ENCODE measurements around the gene CFTR. TPM values are rescaled to one million over a fixed set of nuclear protein-coding genes. Genes with fewer than 3 reads are reported as not detected.

CFTR gene
- total and polyA plus RNA-seq, 3 donors from 2014 or later = 5.1 to 6.9 (median 5.1) TPM

DNA sequence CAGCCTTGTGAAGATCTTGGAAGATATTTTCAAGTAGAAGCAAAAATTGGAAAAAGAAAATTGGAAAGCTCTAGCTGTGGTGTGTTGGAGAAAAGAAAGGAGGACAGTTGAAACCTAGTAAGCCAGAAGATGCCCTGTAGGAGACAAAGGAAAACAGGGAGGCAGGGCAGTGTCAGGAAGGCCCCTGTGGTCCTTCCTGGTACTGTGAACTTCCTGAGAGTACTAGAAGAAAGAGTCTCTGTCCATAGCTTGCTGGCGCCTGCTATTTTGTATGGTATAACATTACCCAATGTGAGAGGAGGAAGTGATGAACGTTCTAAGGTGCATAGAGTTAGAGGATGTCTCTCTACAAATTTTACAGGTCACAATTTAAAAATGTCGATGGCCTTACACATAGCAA, 210.3 kb downstream of the CFTR start:
- DNase-seq = no peak
- Histone ChIP-seq H3K36me3 (ENCODE audit: low read depth, missing control alignments) (no peaks in the 10 kb centered on the region), H3K4me3 (no peak overlapping the region), H3K4me1 (no peaks in the 10 kb centered on the region), H3K27me3 (no peaks in the 10 kb centered on the region), H3K9me3 (no peaks in the 10 kb centered on the region), H3K27ac (no peak overlapping the region)
- 87% methylated on average over 3 of the region's 3 CpGs for WGBS, 2 donors
- no peak for TF ChIP-seq POLR2A (IDR thresholded peaks at IDR 0.05)
- TF ChIP-seq, protein P1, sequence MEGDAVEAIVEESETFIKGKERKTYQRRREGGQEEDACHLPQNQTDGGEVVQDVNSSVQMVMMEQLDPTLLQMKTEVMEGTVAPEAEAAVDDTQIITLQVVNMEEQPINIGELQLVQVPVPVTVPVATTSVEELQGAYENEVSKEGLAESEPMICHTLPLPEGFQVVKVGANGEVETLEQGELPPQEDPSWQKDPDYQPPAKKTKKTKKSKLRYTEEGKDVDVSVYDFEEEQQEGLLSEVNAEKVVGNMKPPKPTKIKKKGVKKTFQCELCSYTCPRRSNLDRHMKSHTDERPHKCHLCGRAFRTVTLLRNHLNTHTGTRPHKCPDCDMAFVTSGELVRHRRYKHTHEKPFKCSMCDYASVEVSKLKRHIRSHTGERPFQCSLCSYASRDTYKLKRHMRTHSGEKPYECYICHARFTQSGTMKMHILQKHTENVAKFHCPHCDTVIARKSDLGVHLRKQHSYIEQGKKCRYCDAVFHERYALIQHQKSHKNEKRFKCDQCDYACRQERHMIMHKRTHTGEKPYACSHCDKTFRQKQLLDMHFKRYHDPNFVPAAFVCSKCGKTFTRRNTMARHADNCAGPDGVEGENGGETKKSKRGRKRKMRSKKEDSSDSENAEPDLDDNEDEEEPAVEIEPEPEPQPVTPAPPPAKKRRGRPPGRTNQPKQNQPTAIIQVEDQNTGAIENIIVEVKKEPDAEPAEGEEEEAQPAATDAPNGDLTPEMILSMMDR (IDR thresholded peaks at IDR 0.05) = no peak
- intact Hi-C loops (cut with DNase I; ENCODE audit: low total_unique reads) = no loop called here

DNA sequence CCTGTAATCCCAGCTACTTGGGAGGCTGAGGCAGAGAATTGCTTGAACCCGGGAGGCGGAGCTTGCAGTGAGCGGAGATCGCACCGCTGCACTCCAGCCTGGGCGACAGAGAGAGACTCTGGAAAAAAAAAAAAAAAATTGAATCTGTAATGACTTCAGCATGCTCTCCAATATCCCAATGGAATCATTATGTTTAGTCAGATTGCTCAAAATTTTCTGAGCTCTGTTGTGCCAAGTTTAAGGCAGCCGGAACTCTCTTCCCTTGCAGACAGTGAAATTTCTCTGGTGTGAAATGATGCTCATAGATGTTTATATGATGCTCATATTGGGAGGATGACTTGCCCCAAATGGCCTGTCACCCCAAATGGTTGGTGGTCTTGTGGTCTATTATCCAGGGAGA, 212.5 kb downstream of the CFTR start:
- Histone ChIP-seq H3K4me1 (no peaks in the 10 kb centered on the region), H3K27me3 (no peaks in the 10 kb centered on the region), H3K9me3 (no peaks in the 10 kb centered on the region), H3K36me3 (ENCODE audit: low read depth, missing control alignments) (no peaks in the 10 kb centered on the region), H3K4me3 (no peak overlapping the region), H3K27ac (no peak overlapping the region)
- TF ChIP-seq, protein P1 (IDR thresholded peaks at IDR 0.05) = no peak
- no peak for TF ChIP-seq POLR2A (IDR thresholded peaks at IDR 0.05)
- no peak for DNase-seq
- intact Hi-C loops (cut with DNase I; ENCODE audit: low total_unique reads) = no loop called here
- 75 to 95% methylated on average over 7 of the region's 7 CpGs for WGBS, 2 donors

GRCh38 chr7:117698018-117698417, 218.2 kb downstream of the CFTR start:
- H3K27ac ChIP-seq = no peak overlapping the region
- intact Hi-C loops (cut with DNase I; ENCODE audit: low total_unique reads) = no loop called here
- H3K9me3 ChIP-seq = no peaks in the 10 kb centered on the region
- TF ChIP-seq, protein P1 (IDR thresholded peaks at IDR 0.05) = no peak
- no peak for TF ChIP-seq POLR2A (IDR thresholded peaks at IDR 0.05)
- H3K27me3 ChIP-seq = no peaks in the 10 kb centered on the region
- no peak for DNase-seq
- H3K4me1 ChIP-seq = no peaks in the 10 kb centered on the region
- WGBS, 2 donors = 76 to 83% methylated on average over 2 of the region's 2 CpGs
- no peaks in the 10 kb centered on the region for H3K36me3 ChIP-seq (ENCODE audit: low read depth, missing control alignments)
- H3K4me3 ChIP-seq = no peak overlapping the region

- H3K27me3 ChIP-seq = no peaks in the 10 kb centered on the region
- WGBS, 2 donors = 82 to 88% methylated on average over 3 of the region's 3 CpGs
- TF ChIP-seq POLR2A (IDR thresholded peaks at IDR 0.05) = no peak
- TF ChIP-seq, protein P1 (IDR thresholded peaks at IDR 0.05) = no peak
- no peaks in the 10 kb centered on the region for H3K4me1 ChIP-seq
- H3K27ac ChIP-seq = no peak overlapping the region
- no peaks in the 10 kb centered on the region for H3K9me3 ChIP-seq
- no peak for DNase-seq
- no peaks in the 10 kb centered on the region for H3K36me3 ChIP-seq (ENCODE audit: low read depth, missing control alignments)
- intact Hi-C loops (cut with DNase I; ENCODE audit: low total_unique reads) = no loop called here
- H3K4me3 ChIP-seq = no peak overlapping the region
Measured at GRCh38 chr7:117704063-117704462, 224.2 kb downstream of the CFTR start.

GRCh38 chr7:117705630-117706029, 225.8 kb downstream of the CFTR start:
- no peaks in the 10 kb centered on the region for H3K36me3 ChIP-seq (ENCODE audit: low read depth, missing control alignments)
- no peaks in the 10 kb centered on the region for H3K4me1 ChIP-seq
- no peak overlapping the region for H3K4me3 ChIP-seq
- TF ChIP-seq, protein P1 (IDR thresholded peaks at IDR 0.05) = no peak
- TF ChIP-seq POLR2A (IDR thresholded peaks at IDR 0.05) = no peak
- DNase-seq = no peak
- H3K27me3 ChIP-seq = no peaks in the 10 kb centered on the region
- H3K9me3 ChIP-seq = no peaks in the 10 kb centered on the region
- WGBS, 2 donors = 79 to 93% methylated on average over 4 of the region's 4 CpGs
- H3K27ac ChIP-seq = no peak overlapping the region
- intact Hi-C loops (cut with DNase I; ENCODE audit: low total_unique reads) = no loop called here
